Right atrium auricular region (tissue), 2 donors: ENCODE data around the gene PLD1. TPM values are rescaled to one million over a fixed set of nuclear protein-coding genes. Genes with fewer than 3 reads are reported as not detected.
A peak's percentile ranks its signal among the peaks of the same experiment; 100 is the strongest.

ENCODE experiments used
- DNase-seq: peaks from one replicate; pipeline ENCODE4 v3.0.0-alpha.2; 2019; ENCODE audit warnings: low spot score
- H3K27ac ChIP-seq, 2 donors: fragments of 200-600 bp; sonication (generic); 1 replicate in 1 of 2; 2 replicates in 1 of 2; pipeline ENCODE4 v1.5.1; 2016 to 2019
- H3K27me3 ChIP-seq, 2 donors: fragments of 200-600 bp; sonication (generic); one replicate each; pipeline versions ENCODE4 v1.5.1 to v1.6.0; 2017 to 2019
- H3K36me3 ChIP-seq: fragments of 200-600 bp; sonication (generic); one replicate; pipeline ENCODE4 v1.5.1; 2016
- H3K4me1 ChIP-seq, 2 donors: fragments of 200-600 bp; sonication (generic); one replicate each; pipeline versions ENCODE4 v1.5.1 to v1.6.0; 2017 to 2019
- H3K4me3 ChIP-seq, 2 donors: fragments of 200-600 bp; sonication (generic); 1 replicate in 1 of 2; 2 replicates in 1 of 2; pipeline ENCODE4 v1.5.1; 2017 to 2019; ENCODE audit warnings: mild to moderate bottlenecking in 1 of 2, moderate library complexity in 1 of 2
- H3K9me3 ChIP-seq, 2 donors: fragments of 200-600 bp; sonication (generic); one replicate each; pipeline ENCODE4 v1.5.1; 2019
- CTCF ChIP-seq, 2 donors: fragments of 200-600 bp; sonication (generic); IDR thresholded peaks; one replicate each; pipeline ENCODE4 v1.5.1; 2019; ENCODE audit warnings: antibody characterized with exemption in 2 of 2
- total RNA-seq, 2 donors: library from RNA; depleted of rRNA; stranded (reverse); fragments of >200 nt; gene quantifications; one replicate each; pipeline ENCODE4 v1.1.0, GENCODE V29; 2016

Gene PLD1
- total RNA-seq, 2 donors from 2014 or later, result 64.5 to 111 TPM

- H3K9me3 ChIP-seq, result no peaks in the 10 kb centered on the region
- no peak overlapping the region for H3K4me3 ChIP-seq
- no peak for DNase-seq
- H3K36me3 ChIP-seq, result no peaks in the 10 kb centered on the region
- peaks cover 0 to 7% of the 10 kb centered on the region in 2 donors for H3K4me1 ChIP-seq
- H3K27ac ChIP-seq, result no peak overlapping the region
- TF ChIP-seq CTCF (IDR thresholded peaks at IDR 0.05), result no peak
- H3K27me3 ChIP-seq, result no peaks in the 10 kb centered on the region
Observed at GRCh38 chr3:171776839-171777583, 33.3 kb downstream of the PLD1 start.

GRCh38 chr3:171776411-171776810 lies 33.9 kb downstream of the PLD1 start:
- no peak for DNase-seq
- peaks cover 0 to 13% of the 10 kb centered on the region in 2 donors for H3K4me1 ChIP-seq
- no peak overlapping the region for H3K27ac ChIP-seq

GRCh38 chr3:171775943-171776342 lies 34.3 kb downstream of the PLD1 start:
- H3K36me3 ChIP-seq, result no peaks in the 10 kb centered on the region
- H3K9me3 ChIP-seq, result no peaks in the 10 kb centered on the region
- no peak overlapping the region for H3K4me3 ChIP-seq
- TF ChIP-seq CTCF (IDR thresholded peaks at IDR 0.05), result no peak
- no peaks in the 10 kb centered on the region for H3K27me3 ChIP-seq
- no peak overlapping the region for H3K27ac ChIP-seq
- peaks cover 0 to 15% of the 10 kb centered on the region in 2 donors for H3K4me1 ChIP-seq
- no peak for DNase-seq

More at GRCh38 chr3:171776411-171776810, 33.9 kb downstream of the PLD1 start:
- no peak for TF ChIP-seq CTCF (IDR thresholded peaks at IDR 0.05)
- Histone ChIP-seq H3K9me3 (no peaks in the 10 kb centered on the region), H3K27me3 (no peaks in the 10 kb centered on the region), H3K4me3 (no peak overlapping the region), H3K36me3 (no peaks in the 10 kb centered on the region)

GRCh38 chr3:171774521-171774920 lies 35.8 kb downstream of the PLD1 start:
- TF ChIP-seq CTCF (IDR thresholded peaks at IDR 0.05), result no peak
- Histone ChIP-seq H3K4me1 (peaks cover 0 to 15% of the 10 kb centered on the region in 2 donors), H3K27me3 (no peaks in the 10 kb centered on the region), H3K9me3 (no peaks in the 10 kb centered on the region), H3K36me3 (no peaks in the 10 kb centered on the region), H3K27ac (no peak overlapping the region), H3K4me3 (no peak overlapping the region)
- no peak for DNase-seq

- no peaks in the 10 kb centered on the region for H3K27me3 ChIP-seq
- peaks cover 0 to 28% of the 10 kb centered on the region in 2 donors for H3K4me1 ChIP-seq
- DNase-seq, result no peak
- H3K36me3 ChIP-seq, result no peaks in the 10 kb centered on the region
- peak; percentile 49 to 74 for TF ChIP-seq CTCF (IDR thresholded peaks at IDR 0.05)
- H3K27ac ChIP-seq, result peak overlapping the region in 1 of 2 donors; percentile 84
- H3K9me3 ChIP-seq, result no peaks in the 10 kb centered on the region
- H3K4me3 ChIP-seq, result no peak overlapping the region
Observed at GRCh38 chr3:171772427-171773056, 37.7 kb downstream of the PLD1 start.
